Stimulated activated CD4-positive, alpha-beta T cell treated with anti-CD3 and anti-CD28 coated beads, Interleukin-1b, Interleukin-23, amount 100 ng/mL, for 24 hours (primary cell): ENCODE measurements around the gene MGAT5.

Source experiments
- DNase-seq, 4 experiments: peaks; one replicate each; pipeline ENCODE4 v3.0.0-alpha.2; 2020; ENCODE audit warnings: low read depth in 4 of 4, low spot score in 1 of 4

The MGAT5 gene

GRCh38 chr2:134413430-134413829 lies 159.6 kb downstream of the MGAT5 start:
- DNase-seq, result no peak

DNA sequence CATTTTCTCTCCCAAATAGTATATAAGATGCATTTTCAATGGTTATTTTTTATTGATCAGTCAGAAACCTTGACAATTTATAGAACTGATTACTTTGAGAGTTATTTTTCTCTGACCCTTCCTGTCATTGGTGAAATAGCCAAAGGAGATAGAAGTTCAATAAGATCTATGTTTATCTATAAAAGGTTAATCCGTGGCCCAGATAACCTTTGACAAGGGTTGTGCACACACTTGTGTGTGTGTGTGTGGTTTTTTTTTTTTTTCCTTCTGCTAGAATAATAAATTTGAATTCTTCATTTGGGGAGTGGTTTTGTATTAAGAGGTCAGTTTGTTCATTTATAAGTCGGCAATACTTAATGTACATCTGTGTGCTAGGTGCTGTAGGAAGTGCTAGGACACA lies 160.0 kb downstream of the MGAT5 start:
- no peak for DNase-seq

DNA sequence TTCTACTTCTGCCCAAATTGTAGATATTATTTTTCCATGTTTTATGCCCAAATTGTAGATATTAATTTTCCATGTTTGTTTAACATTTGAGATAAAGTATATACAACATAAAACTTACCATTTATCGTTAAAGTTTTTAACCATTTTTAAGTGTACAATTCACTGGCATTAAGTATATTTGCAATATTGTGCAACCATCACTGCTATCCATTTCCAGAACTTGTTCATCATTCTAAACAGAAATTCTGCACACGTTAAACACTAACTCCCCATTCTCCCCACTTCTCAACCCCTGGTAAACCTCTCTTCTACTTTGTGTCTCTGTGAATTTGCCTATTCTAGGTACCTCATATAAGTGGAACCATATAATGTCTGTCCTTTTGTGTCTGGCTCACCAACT lies 162.1 kb downstream of the MGAT5 start:
- no peak for DNase-seq

GRCh38 chr2:134416637-134417036 lies 162.8 kb downstream of the MGAT5 start:
- DNase-seq, result no peak

DNA sequence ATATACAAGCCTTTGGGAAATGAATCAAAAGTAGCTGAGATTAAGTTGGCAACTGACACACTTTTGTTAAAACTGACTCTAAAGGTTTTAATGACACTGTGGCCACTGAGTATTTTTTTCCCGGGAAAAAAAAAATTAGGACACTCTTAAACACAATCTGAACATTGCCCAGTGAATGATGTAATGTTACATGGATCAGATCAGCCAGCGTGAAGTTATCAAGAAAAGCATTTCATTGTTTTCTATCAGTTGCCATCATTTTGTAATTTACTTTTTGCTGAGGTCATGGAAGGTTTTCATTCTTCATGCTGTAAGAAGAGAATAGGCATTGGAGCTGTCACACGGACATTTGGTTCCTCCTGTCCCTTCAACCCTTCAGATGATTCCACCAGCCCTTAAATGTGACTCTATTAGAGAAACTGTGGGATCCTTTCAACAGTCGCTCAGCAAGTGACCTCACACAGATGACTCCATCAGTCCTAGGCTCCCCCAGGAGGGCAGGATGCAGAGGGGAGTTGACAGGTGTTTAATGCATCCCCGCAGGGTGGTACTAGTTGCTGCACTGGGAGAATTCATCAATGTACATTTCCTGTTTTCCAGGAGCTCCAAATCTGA lies 164.2 kb downstream of the MGAT5 start:
- DNase-seq, result no peak

- no peak for DNase-seq
These were observed 166.4 kb downstream of the MGAT5 start for GRCh38 chr2:134420259-134420658.

- DNase-seq, result no peak
These were observed 167.0 kb downstream of the MGAT5 start for GRCh38 chr2:134420920-134421319.

- DNase-seq, result no peak
These were observed 167.9 kb downstream of the MGAT5 start for GRCh38 chr2:134421556-134422328.

DNA sequence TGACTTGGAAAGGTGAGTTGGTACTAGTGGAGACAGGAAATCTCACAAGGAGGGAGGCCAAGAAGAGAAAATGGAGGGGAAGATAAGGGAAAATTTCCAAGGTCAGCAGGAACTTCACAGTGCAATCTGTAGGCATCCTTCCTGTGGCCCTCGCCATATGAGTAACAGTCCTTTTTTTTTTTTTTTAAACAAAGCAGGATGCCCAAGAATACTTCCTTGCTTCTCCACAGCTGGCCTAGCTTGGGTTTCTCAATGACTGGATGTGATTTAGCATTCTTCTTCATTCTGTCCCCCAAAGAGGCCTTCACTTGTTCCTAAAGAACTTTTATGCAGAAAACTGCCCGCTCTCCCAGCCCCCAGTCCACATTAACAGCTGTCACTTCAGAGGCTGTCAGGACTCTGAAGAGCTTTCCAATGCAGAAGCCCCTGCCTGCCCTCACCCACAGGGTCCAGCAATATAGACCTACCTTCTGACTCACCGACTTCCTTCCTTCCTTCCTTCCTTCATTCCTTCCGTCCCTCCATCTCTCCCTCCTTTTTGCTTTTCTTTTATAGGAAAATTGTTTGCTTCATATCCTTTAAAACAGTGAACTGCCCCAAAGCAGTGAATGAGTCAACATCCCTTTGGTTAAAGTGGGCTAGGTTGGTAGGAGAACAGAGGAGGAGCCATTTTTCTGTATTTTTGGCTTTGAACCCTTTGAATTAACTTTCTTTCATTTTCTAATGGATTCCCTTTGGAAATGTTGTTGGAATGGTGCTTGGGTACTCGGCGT lies 172.0 kb downstream of the MGAT5 start:
- DNase-seq, result no peak

GRCh38 chr2:134426721-134427120 lies 172.8 kb downstream of the MGAT5 start:
- DNase-seq, result no peak

DNA sequence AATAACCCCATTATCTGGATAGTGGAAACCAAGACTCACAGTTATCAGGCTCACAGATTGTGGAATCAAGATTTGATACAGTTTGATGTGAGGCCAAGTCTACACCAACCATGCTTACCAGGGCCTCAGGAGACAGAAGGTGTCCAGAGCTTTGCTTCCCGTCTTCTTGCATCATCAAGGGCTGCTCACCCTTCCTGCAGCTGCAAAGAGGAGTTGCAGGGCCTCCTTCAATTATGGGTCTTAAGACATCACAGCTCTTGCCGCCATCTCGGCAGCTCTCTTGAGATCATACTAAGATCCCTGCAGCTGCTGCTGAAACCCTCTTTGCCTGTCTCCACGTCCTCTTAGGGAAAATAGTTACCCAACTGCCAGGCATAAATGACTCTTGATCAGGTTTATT lies 176.0 kb downstream of the MGAT5 start:
- DNase-seq, result no peak

DNA sequence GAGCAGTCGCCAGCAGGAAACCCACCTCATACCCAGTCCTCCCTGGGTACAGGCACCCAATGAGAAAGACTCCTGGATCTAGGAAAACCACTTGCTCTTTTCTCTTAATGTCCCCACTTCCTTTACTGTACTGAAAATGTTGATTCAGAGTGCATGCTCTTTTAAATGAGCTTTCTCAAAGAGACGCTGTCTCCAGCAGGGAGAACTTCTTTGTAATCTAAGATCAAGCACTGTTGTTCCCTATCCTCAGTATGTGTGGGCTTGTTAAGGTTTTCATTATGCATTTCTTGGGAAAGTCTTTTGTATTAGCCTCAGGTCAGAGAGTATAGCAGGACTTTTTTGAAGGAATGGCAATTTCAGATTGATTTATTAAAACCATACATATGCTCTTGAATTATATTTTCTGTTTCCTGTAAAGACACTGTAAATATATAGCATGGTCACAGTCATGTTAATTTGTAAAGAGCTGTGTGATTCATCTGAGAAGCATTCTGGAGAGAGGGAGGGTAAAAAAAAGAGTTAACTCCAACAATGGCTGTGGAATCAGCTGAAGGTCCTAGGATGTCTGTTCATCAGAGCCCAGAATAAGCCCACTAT lies 178.1 kb downstream of the MGAT5 start:
- DNase-seq, result no peak

DNA sequence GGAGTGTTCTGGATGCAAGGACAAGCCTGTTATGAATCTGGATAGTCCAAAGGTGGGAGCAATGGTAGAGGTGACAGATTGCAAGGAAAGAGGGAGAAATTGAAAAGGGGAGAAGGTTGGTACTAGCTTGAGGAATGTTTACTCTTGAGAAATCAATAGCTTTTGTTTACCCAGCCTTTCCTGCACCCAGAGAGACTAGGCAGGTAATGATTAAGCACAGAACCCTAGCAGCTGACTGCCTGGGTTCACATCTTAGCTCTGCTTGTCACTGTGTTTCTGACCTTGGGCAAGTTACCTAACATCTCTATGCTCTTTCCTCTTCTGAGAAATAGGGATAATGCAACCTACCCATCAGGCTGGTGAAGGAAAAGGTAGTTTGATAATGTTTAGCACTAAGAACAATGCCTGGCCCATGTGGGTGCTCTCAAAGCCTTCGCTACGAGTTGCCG lies 178.6 kb downstream of the MGAT5 start:
- no peak for DNase-seq

DNA sequence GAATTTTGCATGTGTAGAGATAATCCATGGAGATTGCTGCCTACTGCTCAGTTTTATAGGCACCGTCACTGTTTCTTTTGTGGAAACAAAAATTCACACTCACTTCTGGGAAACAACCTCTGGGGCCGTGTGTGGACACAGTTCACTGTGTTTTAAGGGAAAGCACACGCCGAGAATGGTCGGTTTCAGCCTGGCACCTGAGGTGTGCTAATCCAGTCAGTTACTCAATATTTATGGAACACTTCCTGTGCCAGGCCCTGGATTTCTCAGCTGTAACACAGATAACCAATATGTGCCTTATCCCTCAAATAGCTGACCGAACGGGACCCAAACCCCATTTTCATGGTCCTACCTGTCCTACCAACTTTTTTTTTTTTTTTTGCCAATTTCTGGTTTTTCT lies 179.6 kb downstream of the MGAT5 start:
- no peak for DNase-seq

DNA sequence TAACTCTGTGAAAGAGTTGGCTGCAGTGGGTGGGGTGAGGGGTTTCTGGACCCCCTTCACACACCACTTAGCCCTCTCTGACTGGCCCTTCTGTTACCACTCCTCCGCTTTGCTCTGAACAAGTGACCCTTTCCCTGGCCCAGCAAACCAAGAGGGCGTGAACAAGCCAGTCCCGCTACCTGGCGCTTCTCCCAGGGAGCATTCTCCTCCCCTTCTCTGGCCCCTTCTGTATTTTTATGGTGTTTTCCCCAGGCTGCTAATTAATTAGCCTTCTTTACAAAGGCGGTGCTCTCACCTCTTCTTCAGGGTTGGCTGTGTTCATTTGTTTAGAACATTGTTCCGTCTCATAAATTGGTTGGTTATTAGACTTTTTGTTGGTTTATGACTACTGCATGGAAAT lies 180.1 kb downstream of the MGAT5 start:
- DNase-seq, result no peak

DNA sequence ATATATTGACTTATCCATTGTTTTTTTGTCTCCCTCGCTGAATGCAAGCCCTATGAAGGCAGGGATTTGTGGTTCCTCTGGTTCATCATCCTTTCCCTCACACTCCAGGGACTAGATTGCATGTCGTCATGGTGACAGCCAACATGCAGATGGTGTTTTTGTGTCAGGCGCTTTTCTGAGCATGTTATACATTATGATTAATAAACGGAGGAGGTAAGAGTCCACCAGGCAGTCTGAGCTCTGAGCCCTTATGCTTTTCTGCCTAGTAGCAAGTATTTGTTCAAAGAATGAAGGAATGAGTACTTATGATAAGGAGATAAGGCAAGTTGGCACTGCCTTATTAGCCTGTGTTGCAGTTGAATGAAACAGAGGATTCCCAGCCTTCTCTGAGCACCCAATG lies 181.6 kb downstream of the MGAT5 start:
- no peak for DNase-seq

DNA sequence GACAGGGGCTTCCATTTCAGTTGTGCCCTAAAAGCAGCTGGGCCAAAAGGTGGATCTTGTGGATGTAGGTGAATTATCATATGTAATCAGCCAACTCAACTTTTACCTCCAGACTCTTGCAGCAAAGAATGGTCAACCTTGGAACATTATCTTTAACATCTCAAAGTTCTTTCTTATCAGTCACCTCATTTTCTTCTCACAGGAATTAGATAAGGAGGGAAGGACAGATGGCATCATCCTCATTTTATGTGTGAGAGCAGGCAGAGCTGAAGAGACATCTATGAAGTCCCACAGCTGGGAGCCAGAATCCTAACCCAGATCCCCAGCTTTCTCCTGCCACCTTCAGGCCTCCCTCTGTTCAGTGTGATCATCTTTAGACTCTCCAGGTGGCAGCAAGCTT lies 182.1 kb downstream of the MGAT5 start:
- no peak for DNase-seq

- DNase-seq, result no peak
These were observed 182.8 kb downstream of the MGAT5 start for GRCh38 chr2:134436706-134437105.

- no peak for DNase-seq
These were observed 184.5 kb downstream of the MGAT5 start for GRCh38 chr2:134438371-134438770.

- DNase-seq, result no peak
These were observed 186.6 kb downstream of the MGAT5 start for GRCh38 chr2:134440336-134440909.

- DNase-seq, result no peak
These were observed 187.4 kb downstream of the MGAT5 start for GRCh38 chr2:134441153-134441863.
